HepG2 (cell line): ENCODE measurements around the gene TBC1D16. TPM values are rescaled to one million over a fixed set of nuclear protein-coding genes. Genes with fewer than 3 reads are reported as not detected.

Experiments used
- ATRX ChIP-seq: sonication (generic); formaldehyde crosslinking; IDR thresholded peaks from 2 replicates; pipeline ENCODE4 v1.4.0; 2020; ENCODE audit warnings: missing genetic modification reagents, borderline replicate concordance
- CREB1 ChIP-seq, 2 experiments: fragments of 450-650 bp in 1 of 2; IDR thresholded peaks; 2 replicates each; pipeline ENCODE4 v1.6.1; 2016 to 2017; ENCODE audit warnings: control low read depth in 1 of 2, mild to moderate bottlenecking in 1 of 2, missing compliant biosample characterization in 1 of 2, missing genetic modification characterization in 1 of 2
- ETS1 ChIP-seq: sonication (generic); formaldehyde crosslinking; IDR thresholded peaks from 2 replicates; pipeline ENCODE4 v1.4.0; 2020; ENCODE audit warnings: missing genetic modification reagents
- HOXA7 ChIP-seq: sonication (generic); formaldehyde crosslinking; IDR thresholded peaks from 2 replicates; pipeline ENCODE4 v1.8.1; 2022; ENCODE audit warnings: mild to moderate bottlenecking, missing genetic modification reagents, moderate library complexity
- PAXIP1 ChIP-seq: sonication (generic); formaldehyde crosslinking; conservative IDR thresholded peaks from 2 replicates; pipeline ENCODE4 v1.4.0; 2020; ENCODE audit warnings: mild to moderate bottlenecking, missing genetic modification reagents, moderate library complexity
- SIN3A ChIP-seq: IDR thresholded peaks from 2 replicates; pipeline ENCODE4 v1.6.1; 2011; ENCODE audit warnings: low read depth, mild to moderate bottlenecking, control low read depth, low read length, borderline replicate concordance
- XRCC5 ChIP-seq: fragments of 200-400 bp; formaldehyde crosslinking; optimal IDR thresholded peaks from 2 replicates; pipeline ENCODE3; 2017; ENCODE audit warnings: mild to moderate bottlenecking, low read length
- ZNF431 ChIP-seq: sonication (generic); formaldehyde crosslinking; IDR thresholded peaks from 2 replicates; pipeline ENCODE4 v1.9.0; 2022; ENCODE audit warnings: missing genetic modification reagents, low read depth, mild to moderate bottlenecking, borderline replicate concordance
- ZNF446 ChIP-seq: sonication (generic); formaldehyde crosslinking; IDR thresholded peaks from 2 replicates; pipeline ENCODE4 v1.5.0; 2020; ENCODE audit warnings: mild to moderate bottlenecking, missing genetic modification reagents
- ZNF878 ChIP-seq: sonication (generic); formaldehyde crosslinking; IDR thresholded peaks from 2 replicates; pipeline ENCODE4 v1.8.1; 2023; ENCODE audit warnings: mild to moderate bottlenecking, missing genetic modification reagents, moderate library complexity
- polyA plus RNA-seq, 8 experiments: library from polyadenylated mRNA; depleted of rRNA in 3 of 8; stranded (reverse) in 7 of 8; unstranded in 1 of 8; fragments of >200 nt; fragmentation: Illumina TruSeq in 4 of 8; extraction: Trizol in 4 of 8; gene quantifications; 2 replicates each; pipeline versions ENCODE4 v1.2.1 to v1.2.3, GENCODE V29; 2011 to 2016; ENCODE audit warnings: low read depth in 4 of 8, missing spikeins in 1 of 8, mixed read lengths in 1 of 8; ENCODE audit not compliant: insufficient read depth in 1 of 8
- total RNA-seq, 5 experiments: library from RNA; depleted of rRNA; stranded (reverse); fragments of >200 nt; fragmentation: Illumina TruSeq; extraction: Trizol; gene quantifications; 2 replicates each; pipeline ENCODE4 v1.2.3, GENCODE V29; 2016; ENCODE audit warnings: low read depth in 1 of 5
- TF ChIP-seq, protein P1 (sequence below): sonication (generic); formaldehyde crosslinking; IDR thresholded peaks from 2 replicates; pipeline ENCODE4 v1.4.0; 2020; ENCODE audit warnings: missing genetic modification reagents, mild to moderate bottlenecking, borderline replicate concordance
- TF ChIP-seq, protein P2 (sequence below): IDR thresholded peaks from 2 replicates; pipeline ENCODE4 v1.6.1; 2016
- TF ChIP-seq, protein P3 (sequence below): sonication (generic); formaldehyde crosslinking; IDR thresholded peaks from 2 replicates; pipeline ENCODE4 v1.4.0; 2020; ENCODE audit warnings: mild to moderate bottlenecking, missing genetic modification reagents
- TF ChIP-seq, protein P4 (sequence below): sonication (generic); formaldehyde crosslinking; IDR thresholded peaks from 2 replicates; pipeline ENCODE4 v1.5.1; 2020; ENCODE audit warnings: missing genetic modification reagents, mild to moderate bottlenecking, borderline replicate concordance

The TBC1D16 gene
- total and polyA plus RNA-seq, 2 of the 13 experiments (the other 11 are each of a cell fraction or from before 2014, with no cell fraction given), result 14.9 to 24.9 TPM

GRCh38 chr17:80023481-80024205 is 12.0 kb downstream of the TBC1D16 start (continued):
- TF ChIP-seq, protein P1, sequence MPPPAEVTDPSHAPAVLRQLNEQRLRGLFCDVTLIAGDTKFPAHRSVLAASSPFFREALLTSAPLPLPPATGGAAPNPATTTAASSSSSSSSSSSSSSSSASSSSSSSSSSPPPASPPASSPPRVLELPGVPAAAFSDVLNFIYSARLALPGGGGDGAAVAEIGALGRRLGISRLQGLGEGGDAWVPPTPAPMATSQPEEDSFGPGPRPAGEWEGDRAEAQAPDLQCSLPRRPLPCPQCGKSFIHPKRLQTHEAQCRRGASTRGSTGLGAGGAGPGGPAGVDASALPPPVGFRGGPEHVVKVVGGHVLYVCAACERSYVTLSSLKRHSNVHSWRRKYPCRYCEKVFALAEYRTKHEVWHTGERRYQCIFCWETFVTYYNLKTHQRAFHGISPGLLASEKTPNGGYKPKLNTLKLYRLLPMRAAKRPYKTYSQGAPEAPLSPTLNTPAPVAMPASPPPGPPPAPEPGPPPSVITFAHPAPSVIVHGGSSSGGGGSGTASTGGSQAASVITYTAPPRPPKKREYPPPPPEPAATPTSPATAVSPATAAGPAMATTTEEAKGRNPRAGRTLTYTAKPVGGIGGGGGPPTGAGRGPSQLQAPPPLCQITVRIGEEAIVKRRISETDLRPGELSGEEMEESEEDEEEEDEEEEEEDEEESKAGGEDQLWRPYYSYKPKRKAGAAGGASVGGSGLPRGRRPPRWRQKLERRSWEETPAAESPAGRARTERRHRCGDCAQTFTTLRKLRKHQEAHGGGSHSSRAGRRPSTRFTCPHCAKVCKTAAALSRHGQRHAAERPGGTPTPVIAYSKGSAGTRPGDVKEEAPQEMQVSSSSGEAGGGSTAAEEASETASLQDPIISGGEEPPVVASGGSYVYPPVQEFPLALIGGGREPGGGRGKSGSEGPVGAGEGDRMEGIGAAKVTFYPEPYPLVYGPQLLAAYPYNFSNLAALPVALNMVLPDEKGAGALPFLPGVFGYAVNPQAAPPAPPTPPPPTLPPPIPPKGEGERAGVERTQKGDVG (CRISPR knock-in tag), result no peak
- TF ChIP-seq ZNF878 (CRISPR knock-in tag) (no peak), CREB1 (IDR thresholded peaks at IDR 0.05) (no peak), CREB1 (CRISPR knock-in tag; IDR thresholded peaks at IDR 0.05) (no peak), PAXIP1 (CRISPR knock-in tag) (peak; percentile 86), HOXA7 (no peak), ETS1 (CRISPR knock-in tag) (no peak), ZNF431 (CRISPR knock-in tag) (no peak), SIN3A (peak; percentile 74; the same call in 1 of the 2 replicates), ATRX (no peak), ZNF446 (CRISPR knock-in tag) (no peak), XRCC5 (peak; percentile 91)
- TF ChIP-seq, protein P2, sequence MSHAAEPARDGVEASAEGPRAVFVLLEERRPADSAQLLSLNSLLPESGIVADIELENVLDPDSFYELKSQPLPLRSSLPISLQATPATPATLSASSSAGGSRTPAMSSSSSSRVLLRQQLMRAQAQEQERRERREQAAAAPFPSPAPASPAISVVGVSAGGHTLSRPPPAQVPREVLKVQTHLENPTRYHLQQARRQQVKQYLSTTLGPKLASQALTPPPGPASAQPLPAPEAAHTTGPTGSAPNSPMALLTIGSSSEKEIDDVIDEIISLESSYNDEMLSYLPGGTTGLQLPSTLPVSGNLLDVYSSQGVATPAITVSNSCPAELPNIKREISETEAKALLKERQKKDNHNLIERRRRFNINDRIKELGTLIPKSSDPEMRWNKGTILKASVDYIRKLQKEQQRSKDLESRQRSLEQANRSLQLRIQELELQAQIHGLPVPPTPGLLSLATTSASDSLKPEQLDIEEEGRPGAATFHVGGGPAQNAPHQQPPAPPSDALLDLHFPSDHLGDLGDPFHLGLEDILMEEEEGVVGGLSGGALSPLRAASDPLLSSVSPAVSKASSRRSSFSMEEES, result peak; percentile 23; the same call in 1 of the 2 replicates
- TF ChIP-seq, protein P3, sequence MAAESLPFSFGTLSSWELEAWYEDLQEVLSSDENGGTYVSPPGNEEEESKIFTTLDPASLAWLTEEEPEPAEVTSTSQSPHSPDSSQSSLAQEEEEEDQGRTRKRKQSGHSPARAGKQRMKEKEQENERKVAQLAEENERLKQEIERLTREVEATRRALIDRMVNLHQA (CRISPR knock-in tag), result no peak
- TF ChIP-seq, protein P4, sequence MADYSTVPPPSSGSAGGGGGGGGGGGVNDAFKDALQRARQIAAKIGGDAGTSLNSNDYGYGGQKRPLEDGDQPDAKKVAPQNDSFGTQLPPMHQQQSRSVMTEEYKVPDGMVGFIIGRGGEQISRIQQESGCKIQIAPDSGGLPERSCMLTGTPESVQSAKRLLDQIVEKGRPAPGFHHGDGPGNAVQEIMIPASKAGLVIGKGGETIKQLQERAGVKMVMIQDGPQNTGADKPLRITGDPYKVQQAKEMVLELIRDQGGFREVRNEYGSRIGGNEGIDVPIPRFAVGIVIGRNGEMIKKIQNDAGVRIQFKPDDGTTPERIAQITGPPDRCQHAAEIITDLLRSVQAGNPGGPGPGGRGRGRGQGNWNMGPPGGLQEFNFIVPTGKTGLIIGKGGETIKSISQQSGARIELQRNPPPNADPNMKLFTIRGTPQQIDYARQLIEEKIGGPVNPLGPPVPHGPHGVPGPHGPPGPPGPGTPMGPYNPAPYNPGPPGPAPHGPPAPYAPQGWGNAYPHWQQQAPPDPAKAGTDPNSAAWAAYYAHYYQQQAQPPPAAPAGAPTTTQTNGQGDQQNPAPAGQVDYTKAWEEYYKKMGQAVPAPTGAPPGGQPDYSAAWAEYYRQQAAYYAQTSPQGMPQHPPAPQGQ (CRISPR knock-in tag), result no peak
